Measurements from ENCODE around the gene BACH2. TPM values are rescaled to one million over a fixed set of nuclear protein-coding genes. Genes with fewer than 3 reads are reported as not detected.
A peak's percentile ranks its signal among the peaks of the same experiment; 100 is the strongest.

Gene BACH2
- total and polyA plus RNA-seq, 4 experiments from 2014 or later, result 6.5 to 48.0 (median 25.8) TPM

GRCh38 chr6:90198758-90199425, 97.8 kb downstream of the BACH2 start:
- H3K27ac Mint-ChIP-seq, result peak overlapping the region in 2 of 7 donors; percentile 28 to 55
- intact Hi-C loops (cut with micrococcal nuclease), result no loop called here
- DNase-seq, result no peak
- peaks cover 18 to 32% of the 10 kb centered on the region in 2 donors for H3K36me3 Mint-ChIP-seq
- ChIA-PET CTCF (ENCODE audit: partially characterized antibody) (no interaction called here), POLR2A (ENCODE audit: partially characterized antibody) (no interaction called here)
- peaks cover 18 to 32% (median 24%) of the 10 kb centered on the region in 4 donors for H3K4me1 Mint-ChIP-seq
- no peaks in the 10 kb centered on the region for H3K27me3 Mint-ChIP-seq
- no peaks in the 10 kb centered on the region for H3K36me3 ChIP-seq (ENCODE audit: insufficient read depth, low read length)
- peaks cover 14% of the 10 kb centered on the region for H3K4me1 ChIP-seq (ENCODE audit: insufficient read depth, low read length)
- no peak overlapping the region for H3K4me3 ChIP-seq (ENCODE audit: low read length in 2 of 2)
- H3K27ac ChIP-seq (ENCODE audit: low read depth, low read length), result no peak overlapping the region
- H3K9me3 ChIP-seq (ENCODE audit: control insufficient read depth in 1 of 2, low read length in 2 of 2), result no peaks in the 10 kb centered on the region
- peaks cover 2 to 14% (median 10%) of the 10 kb centered on the region in 8 donors for H3K9me3 Mint-ChIP-seq
- no peaks in the 10 kb centered on the region for H3K27me3 ChIP-seq (ENCODE audit: insufficient read depth, low read length)
- H3K4me3 Mint-ChIP-seq, result no peak overlapping the region

GRCh38 chr6:90197854-90198496, 98.7 kb downstream of the BACH2 start:
- peaks cover 23 to 27% of the 10 kb centered on the region in 2 donors for H3K36me3 Mint-ChIP-seq
- CTCF ChIA-PET (ENCODE audit: partially characterized antibody), result no interaction called here
- intact Hi-C loops (cut with micrococcal nuclease), result no loop called here

GRCh38 chr6:90195094-90195829, 101.4 kb downstream of the BACH2 start:
- H3K9me3 ChIP-seq (ENCODE audit: control insufficient read depth in 1 of 2, low read length in 2 of 2), result no peaks in the 10 kb centered on the region
- intact Hi-C loops (cut with micrococcal nuclease), result no loop called here
- no peaks in the 10 kb centered on the region for H3K36me3 ChIP-seq (ENCODE audit: insufficient read depth, low read length)
- H3K4me3 ChIP-seq (ENCODE audit: low read length in 2 of 2), result no peak overlapping the region
- H3K27me3 ChIP-seq (ENCODE audit: insufficient read depth, low read length), result no peaks in the 10 kb centered on the region
- Mint-ChIP-seq H3K4me1 (peaks cover 18 to 38% (median 27%) of the 10 kb centered on the region in 4 donors), H3K9me3 (peaks cover 2 to 14% (median 10%) of the 10 kb centered on the region in 8 donors), H3K36me3 (peaks cover 21 to 27% of the 10 kb centered on the region in 2 donors), H3K4me3 (no peak overlapping the region), H3K27me3 (no peaks in the 10 kb centered on the region), H3K27ac (peak overlapping the region in 3 of 7 donors; percentile 0 to 68 (median 3))
- peaks cover 19% of the 10 kb centered on the region for H3K4me1 ChIP-seq (ENCODE audit: insufficient read depth, low read length)
- ChIA-PET CTCF (ENCODE audit: partially characterized antibody) (interaction anchor here (2.1 kb wide), 1 partner anchor 255 kb away, joined by 5 read pairs; no protein-coding TSS in a partner anchor), POLR2A (ENCODE audit: partially characterized antibody) (interaction anchor here (1.2 kb wide), 1 partner anchor 100 kb away, joined by 3 read pairs; no protein-coding TSS in a partner anchor)
- DNase-seq, result no peak
- no peak overlapping the region for H3K27ac ChIP-seq (ENCODE audit: low read depth, low read length)

More at GRCh38 chr6:90197854-90198496, 98.7 kb downstream of the BACH2 start:
- Histone ChIP-seq H3K4me1 (ENCODE audit: insufficient read depth, low read length) (peaks cover 17% of the 10 kb centered on the region), H3K27me3 (ENCODE audit: insufficient read depth, low read length) (no peaks in the 10 kb centered on the region), H3K36me3 (ENCODE audit: insufficient read depth, low read length) (no peaks in the 10 kb centered on the region), H3K9me3 (ENCODE audit: control insufficient read depth in 1 of 2, low read length in 2 of 2) (no peaks in the 10 kb centered on the region), H3K27ac (ENCODE audit: low read depth, low read length) (no peak overlapping the region), H3K4me3 (ENCODE audit: low read length in 2 of 2) (no peak overlapping the region)
- peak overlapping the region in 2 of 7 donors; percentile 33 to 43 for H3K27ac Mint-ChIP-seq
- no peak overlapping the region for H3K4me3 Mint-ChIP-seq
- POLR2A ChIA-PET (ENCODE audit: partially characterized antibody), result no interaction called here
- H3K4me1 Mint-ChIP-seq, result peaks cover 19 to 34% (median 26%) of the 10 kb centered on the region in 4 donors
- DNase-seq, result no peak
- H3K27me3 Mint-ChIP-seq, result no peaks in the 10 kb centered on the region
- H3K9me3 Mint-ChIP-seq, result peaks cover 2 to 14% (median 10%) of the 10 kb centered on the region in 8 donors

- H3K9me3 ChIP-seq (ENCODE audit: control insufficient read depth in 1 of 2, low read length in 2 of 2), result no peaks in the 10 kb centered on the region
- peaks cover 19 to 45% (median 31%) of the 10 kb centered on the region in 4 donors for H3K4me1 Mint-ChIP-seq
- H3K4me3 Mint-ChIP-seq, result no peak overlapping the region
- intact Hi-C loops (cut with micrococcal nuclease), result no loop called here
- H3K27ac ChIP-seq (ENCODE audit: low read depth, low read length), result no peak overlapping the region
- H3K4me1 ChIP-seq (ENCODE audit: insufficient read depth, low read length), result peaks cover 20% of the 10 kb centered on the region
- ChIA-PET CTCF (ENCODE audit: partially characterized antibody) (interaction anchor here (2.1 kb wide), 1 partner anchor 254 kb away, joined by 5 read pairs; no protein-coding TSS in a partner anchor), POLR2A (ENCODE audit: partially characterized antibody) (interaction anchor here (1.2 kb wide), 1 partner anchor 101 kb away, joined by 3 read pairs; no protein-coding TSS in a partner anchor)
- peaks cover 20 to 25% of the 10 kb centered on the region in 2 donors for H3K36me3 Mint-ChIP-seq
- peak overlapping the region in 1 of 7 donors; percentile 24 for H3K27ac Mint-ChIP-seq
- H3K27me3 Mint-ChIP-seq, result no peaks in the 10 kb centered on the region
- H3K36me3 ChIP-seq (ENCODE audit: insufficient read depth, low read length), result no peaks in the 10 kb centered on the region
- no peaks in the 10 kb centered on the region for H3K27me3 ChIP-seq (ENCODE audit: insufficient read depth, low read length)
- peaks cover 2 to 14% (median 10%) of the 10 kb centered on the region in 8 donors for H3K9me3 Mint-ChIP-seq
- DNase-seq, result no peak
- no peak overlapping the region for H3K4me3 ChIP-seq (ENCODE audit: low read length in 2 of 2)
Observed at GRCh38 chr6:90194371-90194841, 102.2 kb downstream of the BACH2 start.

- Mint-ChIP-seq H3K4me1 (peaks cover 19 to 45% (median 32%) of the 10 kb centered on the region in 4 donors), H3K36me3 (peaks cover 16 to 17% of the 10 kb centered on the region in 2 donors), H3K9me3 (peaks cover under 1 to 12% (median 9%) of the 10 kb centered on the region in 8 donors), H3K27me3 (no peaks in the 10 kb centered on the region), H3K4me3 (peak overlapping the region in 1 of 8 donors; percentile 41), H3K27ac (peak overlapping the region in 3 of 7 donors; percentile 12 to 79 (median 47))
- DNase-seq, result no peak
- intact Hi-C loops (cut with micrococcal nuclease), result no loop called here
- no peaks in the 10 kb centered on the region for H3K27me3 ChIP-seq (ENCODE audit: insufficient read depth, low read length)
- ChIA-PET POLR2A (ENCODE audit: partially characterized antibody) (no interaction called here), CTCF (ENCODE audit: partially characterized antibody) (no interaction called here)
- H3K9me3 ChIP-seq (ENCODE audit: control insufficient read depth in 1 of 2, low read length in 2 of 2), result no peaks in the 10 kb centered on the region
- H3K27ac ChIP-seq (ENCODE audit: low read depth, low read length), result no peak overlapping the region
- peaks cover 20% of the 10 kb centered on the region for H3K4me1 ChIP-seq (ENCODE audit: insufficient read depth, low read length)
- H3K4me3 ChIP-seq (ENCODE audit: low read length in 2 of 2), result no peak overlapping the region
- H3K36me3 ChIP-seq (ENCODE audit: insufficient read depth, low read length), result no peaks in the 10 kb centered on the region
Observed at GRCh38 chr6:90193359-90193758, 103.3 kb downstream of the BACH2 start.

GRCh38 chr6:90192857-90193256, 103.8 kb downstream of the BACH2 start:
- peaks cover 19 to 46% (median 32%) of the 10 kb centered on the region in 4 donors for H3K4me1 Mint-ChIP-seq
- peaks cover 0 to 9% (median 5%) of the 10 kb centered on the region in 8 donors for H3K9me3 Mint-ChIP-seq
- peaks cover 11 to 13% of the 10 kb centered on the region in 2 donors for H3K36me3 Mint-ChIP-seq
- no peaks in the 10 kb centered on the region for H3K27me3 Mint-ChIP-seq
- DNase-seq, result no peak
- H3K27ac Mint-ChIP-seq, result peak overlapping the region in 4 of 7 donors; percentile 43 to 89 (median 52)
- intact Hi-C loops (cut with micrococcal nuclease), result no loop called here
- H3K27me3 ChIP-seq (ENCODE audit: insufficient read depth, low read length), result no peaks in the 10 kb centered on the region
- no peaks in the 10 kb centered on the region for H3K36me3 ChIP-seq (ENCODE audit: insufficient read depth, low read length)
- H3K4me3 ChIP-seq (ENCODE audit: low read length in 2 of 2), result no peak overlapping the region
- ChIA-PET CTCF (ENCODE audit: partially characterized antibody) (no interaction called here), POLR2A (ENCODE audit: partially characterized antibody) (no interaction called here)
- no peak overlapping the region for H3K27ac ChIP-seq (ENCODE audit: low read depth, low read length)
- H3K4me3 Mint-ChIP-seq, result no peak overlapping the region
- H3K4me1 ChIP-seq (ENCODE audit: insufficient read depth, low read length), result peaks cover 21% of the 10 kb centered on the region
- no peaks in the 10 kb centered on the region for H3K9me3 ChIP-seq (ENCODE audit: control insufficient read depth in 1 of 2, low read length in 2 of 2)
